ENCODE results near the gene SYT8.

- no peak for TF ChIP-seq CTCF (IDR thresholded peaks at IDR 0.05; ENCODE audit: poor library complexity, severe bottlenecking)
- TF ChIP-seq RAD21 (conservative IDR thresholded peaks at IDR 0.05): no peak
- TF ChIP-seq SMC3 (conservative IDR thresholded peaks at IDR 0.05; ENCODE audit: poor library complexity): no peak
- no peak for TF ChIP-seq POLR2AphosphoS5 (IDR thresholded peaks at IDR 0.05)
- no peak for TF ChIP-seq EP300 (conservative IDR thresholded peaks at IDR 0.05; ENCODE audit: poor library complexity, severe bottlenecking)
- TF ChIP-seq EZH2 (IDR thresholded peaks at IDR 0.05; ENCODE audit: borderline replicate concordance, insufficient read depth, low read length, poor library complexity, severe bottlenecking): no peak
- TF ChIP-seq TAF1 (IDR thresholded peaks at IDR 0.05; ENCODE audit: low read depth): no peak
Observed at GRCh38 chr11:1821562-1821961, 13.2 kb upstream of the SYT8 start.

All from neural cell (in vitro differentiated cells).